Naive thymus-derived CD4-positive, alpha-beta T cell (primary cell): ENCODE data around the gene DUSP7. TPM values are rescaled to one million over a fixed set of nuclear protein-coding genes. Genes with fewer than 3 reads are reported as not detected.

ENCODE experiments used
- ATAC-seq: fragments of 150-1000 bp; cut with Tn5 transposase; 2 replicates; pipeline ENCODE4 v1.10.0; 2021; ENCODE audit warnings: mild to moderate bottlenecking, moderate library complexity
- CTCF ChIA-PET: fragments of 350-600 bp; sonication (Branson Sonifier 250); formaldehyde crosslinking; loops from one replicate; lab custom pipeline; 2021; ENCODE audit warnings: antibody characterized with exemption; lab: Charles Lee
- POLR2A ChIA-PET: fragments of 350-600 bp; sonication (Branson Sonifier 250); formaldehyde crosslinking; loops from one replicate; lab custom pipeline; 2021; ENCODE audit warnings: antibody characterized with exemption, inconsistent platforms; lab: Charles Lee
- DNase-seq, 9 donors: peaks; one replicate each; pipeline versions ENCODE4 v3.0.0 to v3.0.0-alpha.2; 2020 to 2022; ENCODE audit warnings: mixed read lengths in 1 of 9
- H3K27ac ChIP-seq: one replicate; pipeline ENCODE4 v1.7.0; 2013; ENCODE audit warnings: mild to moderate bottlenecking, low read depth, low read length, moderate library complexity
- H3K27me3 ChIP-seq, 2 donors: one replicate each; pipeline ENCODE4 v1.7.0; 2013; ENCODE audit warnings: low read length in 2 of 2, mild to moderate bottlenecking in 2 of 2, moderate library complexity in 2 of 2; ENCODE audit not compliant: control insufficient read depth in 2 of 2, insufficient read depth in 2 of 2
- H3K36me3 ChIP-seq, 3 experiments: 1 replicate in 2 of 3; 2 replicates in 1 of 3; pipeline ENCODE4 v1.7.0; 2013; ENCODE audit warnings: low read length in 3 of 3, mild to moderate bottlenecking in 3 of 3, moderate library complexity in 1 of 3; ENCODE audit not compliant: insufficient read depth in 3 of 3, control insufficient read depth in 2 of 3
- H3K4me1 ChIP-seq, 2 donors: one replicate each; pipeline ENCODE4 v1.7.0; 2013; ENCODE audit warnings: low read length in 2 of 2, mild to moderate bottlenecking in 2 of 2, moderate library complexity in 1 of 2; ENCODE audit not compliant: control insufficient read depth in 2 of 2, insufficient read depth in 2 of 2
- H3K4me3 ChIP-seq: 2 replicates; pipeline ENCODE4 v1.7.0; 2013; ENCODE audit warnings: mild to moderate bottlenecking, low read length
- H3K9me3 ChIP-seq, 3 experiments: 1 replicate in 2 of 3; 2 replicates in 1 of 3; pipeline ENCODE4 v1.7.0; 2013; ENCODE audit warnings: low read length in 3 of 3; ENCODE audit not compliant: control insufficient read depth in 2 of 3
- H3K27ac Mint-ChIP-seq, 9 donors: one replicate each; pipeline ENCODE4 v1.8.0; 2020 to 2022; ENCODE audit warnings: mixed read lengths in 9 of 9, mild to moderate bottlenecking in 8 of 9, moderate library complexity in 5 of 9, inconsistent platforms in 2 of 9
- H3K27me3 Mint-ChIP-seq, 5 donors: one replicate each; pipeline ENCODE4 v1.8.0; 2021 to 2022; ENCODE audit warnings: mixed read lengths in 5 of 5, mild to moderate bottlenecking in 1 of 5
- H3K36me3 Mint-ChIP-seq, 5 donors: one replicate each; pipeline ENCODE4 v1.8.0; 2020 to 2022; ENCODE audit warnings: mixed read lengths in 5 of 5, mild to moderate bottlenecking in 3 of 5, inconsistent platforms in 1 of 5
- H3K4me1 Mint-ChIP-seq, 7 donors: one replicate each; pipeline ENCODE4 v1.8.0; 2020 to 2022; ENCODE audit warnings: mixed read lengths in 7 of 7, mild to moderate bottlenecking in 3 of 7, inconsistent platforms in 1 of 7
- H3K4me3 Mint-ChIP-seq, 10 donors: one replicate each; pipeline ENCODE4 v1.8.0; 2020 to 2022; ENCODE audit warnings: mild to moderate bottlenecking in 10 of 10, mixed read lengths in 10 of 10, moderate library complexity in 6 of 10, inconsistent platforms in 2 of 10
- H3K9me3 Mint-ChIP-seq, 11 donors: one replicate each; pipeline ENCODE4 v1.8.0; 2020 to 2022; ENCODE audit warnings: mixed read lengths in 11 of 11, mild to moderate bottlenecking in 4 of 11, inconsistent platforms in 1 of 11, moderate library complexity in 1 of 11
- intact Hi-C, 2 donors: fragments of 100-400 bp; cut with micrococcal nuclease; formaldehyde crosslinking; loops; one replicate each; pipeline ENCODE4 v1.15.1; 2023
- polyA plus RNA-seq, 2 donors: library from polyadenylated mRNA; unstranded; fragments of 300-500 nt; fragmentation: Illumina TruSeq; gene quantifications; one replicate each; pipeline ENCODE4 v1.2.3, GENCODE V29; 2021
- total RNA-seq, 6 experiments: library from RNA in 5 of 6; stranded (reverse) in 5 of 6; gene quantifications; 1 replicate in 5 of 6; 2 replicates in 1 of 6; pipeline ENCODE4 v1.2.3 and lab custom pipeline; 2021 to 2026

DUSP7 gene
- total and polyA plus RNA-seq, 7 experiments from 2014 or later, result 4.9 to 41.5 (median 18.1) TPM

DNA sequence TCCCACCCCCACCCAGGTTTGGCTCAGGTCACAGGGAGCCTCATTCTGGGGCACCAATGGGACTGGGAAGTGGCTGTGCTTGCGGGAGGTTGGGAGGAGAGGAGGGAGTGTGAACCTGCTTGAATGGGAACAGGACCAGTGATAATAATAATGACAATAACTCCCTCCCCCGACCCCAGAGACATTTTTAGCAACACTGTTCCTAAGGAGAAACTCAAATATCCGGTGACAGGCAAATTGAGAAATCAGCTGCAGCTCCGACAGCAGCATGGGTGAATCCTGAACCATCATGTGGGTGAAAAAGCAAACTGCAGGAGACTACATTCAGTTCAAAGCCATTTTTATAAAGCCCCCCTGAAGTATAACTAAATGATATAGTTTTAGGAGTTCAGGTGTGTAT, 49.1 kb downstream of the DUSP7 start:
- Histone ChIP-seq H3K36me3 (no peaks in the 10 kb centered on the region), H3K27ac (no peak overlapping the region), H3K4me3 (no peak overlapping the region), H3K4me1 (peaks cover 0 to 14% of the 10 kb centered on the region in 2 donors), H3K9me3 (no peaks in the 10 kb centered on the region), H3K27me3 (no peaks in the 10 kb centered on the region)
- POLR2A ChIA-PET, result interaction anchor here (0.7 kb wide), 1 partner anchor 46 kb away, joined by 4 read pairs; no protein-coding TSS in a partner anchor
- Mint-ChIP-seq H3K4me3 (no peak overlapping the region), H3K36me3 (peaks cover 0 to 4% (median 0%) of the 10 kb centered on the region in 5 donors), H3K4me1 (peaks cover 1 to 13% (median 9%) of the 10 kb centered on the region in 7 donors), H3K27ac (peak overlapping the region in 1 of 9 donors; percentile 25), H3K27me3 (peaks cover 0 to 5% (median 0%) of the 10 kb centered on the region in 5 donors), H3K9me3 (peaks cover 0 to 2% (median 0%) of the 10 kb centered on the region in 11 donors)
- CTCF ChIA-PET, result interaction anchor here (7.0 kb wide), 1 partner anchor 115 kb away, joined by 67 read pairs; no protein-coding TSS in a partner anchor
- ATAC-seq (no peak), DNase-seq (no peak)
- intact Hi-C loops, result loop anchor here in 1 of 2 donors (10.0 kb wide), 1 partner anchor 328 kb away; no protein-coding TSS in a partner anchor

DNA sequence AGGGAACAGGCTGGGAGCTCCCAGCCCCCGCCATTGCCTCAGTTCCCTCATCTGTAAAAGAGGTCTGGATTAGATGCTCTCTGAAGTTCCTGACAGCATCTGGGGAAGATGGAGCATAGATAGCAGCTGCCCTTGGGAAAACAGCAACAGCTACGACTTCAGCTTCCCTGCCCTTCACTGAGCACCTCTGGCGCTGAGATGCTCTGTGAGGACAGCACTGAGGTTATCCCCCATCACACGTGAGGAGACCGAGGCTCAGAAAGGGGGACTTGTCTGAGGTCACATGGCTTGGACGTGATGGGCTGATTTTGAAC, 49.6 kb downstream of the DUSP7 start:
- intact Hi-C loops, result loop anchor here in 1 of 2 donors (10.0 kb wide), 1 partner anchor 328 kb away; no protein-coding TSS in a partner anchor
- ATAC-seq (no peak), DNase-seq (no peak)
- no peak overlapping the region for H3K4me3 Mint-ChIP-seq
- no peaks in the 10 kb centered on the region for H3K36me3 Mint-ChIP-seq
- ChIA-PET CTCF (interaction anchor here (7.0 kb wide), 1 partner anchor 115 kb away, joined by 67 read pairs; no protein-coding TSS in a partner anchor), POLR2A (no interaction called here)
- Histone ChIP-seq H3K27ac (no peak overlapping the region), H3K4me3 (no peak overlapping the region), H3K4me1 (peaks cover 2 to 17% of the 10 kb centered on the region in 2 donors), H3K36me3 (no peaks in the 10 kb centered on the region), H3K27me3 (no peaks in the 10 kb centered on the region), H3K9me3 (no peaks in the 10 kb centered on the region)
- H3K4me1 Mint-ChIP-seq, result peaks cover 2 to 16% (median 11%) of the 10 kb centered on the region in 7 donors
- peaks cover 0 to 5% (median 0%) of the 10 kb centered on the region in 5 donors for H3K27me3 Mint-ChIP-seq
- H3K27ac Mint-ChIP-seq, result no peak overlapping the region
- no peaks in the 10 kb centered on the region for H3K9me3 Mint-ChIP-seq

DNA sequence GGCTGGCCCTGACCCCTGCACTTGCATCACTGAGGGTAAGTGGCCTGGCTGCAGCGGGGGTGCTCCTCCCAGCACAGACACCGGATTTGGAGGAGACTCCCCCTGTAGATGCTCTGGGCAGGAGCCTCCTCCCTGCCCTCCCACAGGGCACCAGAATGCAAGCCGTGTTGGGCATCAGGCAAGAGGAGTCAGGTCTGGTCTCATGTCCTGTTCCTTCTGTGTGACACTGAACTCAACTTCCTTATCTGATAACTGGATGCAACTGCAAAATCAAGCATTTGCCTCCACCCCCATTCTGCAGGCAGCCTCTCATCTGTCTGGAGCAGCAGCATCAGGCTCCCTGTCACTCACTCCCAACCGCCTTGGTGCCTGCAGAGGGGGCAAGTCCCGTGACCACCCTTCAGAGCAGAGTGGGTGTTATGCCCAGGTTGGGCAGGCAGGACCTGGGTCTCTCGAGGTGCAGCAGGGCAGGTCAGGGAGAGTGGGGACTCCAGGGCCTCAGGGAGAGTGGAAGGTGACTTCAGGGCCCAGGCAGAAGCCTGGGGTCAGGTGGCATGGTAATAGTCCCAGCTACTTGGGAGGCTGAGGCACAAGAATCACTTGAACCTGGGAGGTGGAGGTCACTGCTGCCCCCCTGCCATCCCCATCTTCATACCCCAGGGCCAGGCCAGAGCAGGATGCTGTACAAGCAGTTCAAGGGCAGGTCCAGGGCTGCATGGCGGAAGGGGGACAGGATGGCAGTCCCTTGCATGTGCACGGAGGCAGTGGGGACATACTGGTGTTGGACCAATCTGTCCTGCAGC, 50.2 kb downstream of the DUSP7 start:
- H3K27ac ChIP-seq, result no peak overlapping the region
- CTCF ChIA-PET, result interaction anchor here (1.0 to 7.0 kb wide), 3 partner anchors 48 to 144 kb away, joined by 4 to 70 read pairs (median 67); partner anchors contain the start of gene DUSP7
- POLR2A ChIA-PET, result interaction anchor here (0.8 to 2.3 kb wide), 2 partner anchors 8 to 11 kb away, joined by 3 to 9 read pairs; partner anchors contain the start of gene RPL29
- no peak for DNase-seq
- no peaks in the 10 kb centered on the region for H3K36me3 Mint-ChIP-seq
- no peak for ATAC-seq
- no peak overlapping the region for H3K4me3 ChIP-seq
- peaks cover 0 to 5% (median 0%) of the 10 kb centered on the region in 5 donors for H3K27me3 Mint-ChIP-seq
- H3K4me1 ChIP-seq, result peaks cover 6 to 22% of the 10 kb centered on the region in 2 donors
- intact Hi-C loops, result loop anchor here in 1 of 2 donors (10.0 kb wide), 1 partner anchor 329 kb away; no protein-coding TSS in a partner anchor
- H3K27me3 ChIP-seq, result no peaks in the 10 kb centered on the region
- H3K4me1 Mint-ChIP-seq, result peaks cover 8 to 20% (median 14%) of the 10 kb centered on the region in 7 donors
- H3K4me3 Mint-ChIP-seq, result peak overlapping the region in 6 of 10 donors; percentile 13 to 66 (median 46)
- no peaks in the 10 kb centered on the region for H3K36me3 ChIP-seq
- H3K27ac Mint-ChIP-seq, result peak overlapping the region in 3 of 9 donors; percentile 10 to 65 (median 39)
- H3K9me3 ChIP-seq, result no peaks in the 10 kb centered on the region
- H3K9me3 Mint-ChIP-seq, result no peaks in the 10 kb centered on the region

DNA sequence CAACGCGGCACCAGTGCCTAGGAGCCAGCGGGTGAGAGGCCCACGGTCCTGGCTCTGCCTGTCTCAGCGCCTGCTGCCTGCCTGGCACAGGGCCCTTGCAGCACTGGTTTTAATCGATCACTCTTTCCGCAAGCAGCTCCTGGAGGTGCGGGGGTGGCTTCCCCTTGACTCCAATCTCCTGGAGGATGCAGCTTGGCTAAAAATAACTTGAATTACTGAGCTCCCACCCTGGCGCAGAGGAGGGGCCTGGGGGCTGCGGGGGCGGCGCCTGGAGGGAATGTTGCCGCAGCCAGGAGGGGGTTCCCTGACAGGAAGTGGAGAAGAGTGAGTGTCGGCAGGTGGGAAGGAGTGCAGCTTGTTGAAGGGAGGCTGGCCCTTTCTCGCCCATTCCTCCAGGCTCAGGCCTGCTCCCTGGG, 50.8 kb downstream of the DUSP7 start:
- H3K27me3 Mint-ChIP-seq, result peaks cover 0 to 5% (median 0%) of the 10 kb centered on the region in 5 donors
- ATAC-seq, result no peak
- CTCF ChIA-PET, result interaction anchor here (1.0 to 7.0 kb wide), 4 partner anchors 49 to 145 kb away, joined by 4 to 70 read pairs (median 36); partner anchors contain the start of gene DUSP7

DNA sequence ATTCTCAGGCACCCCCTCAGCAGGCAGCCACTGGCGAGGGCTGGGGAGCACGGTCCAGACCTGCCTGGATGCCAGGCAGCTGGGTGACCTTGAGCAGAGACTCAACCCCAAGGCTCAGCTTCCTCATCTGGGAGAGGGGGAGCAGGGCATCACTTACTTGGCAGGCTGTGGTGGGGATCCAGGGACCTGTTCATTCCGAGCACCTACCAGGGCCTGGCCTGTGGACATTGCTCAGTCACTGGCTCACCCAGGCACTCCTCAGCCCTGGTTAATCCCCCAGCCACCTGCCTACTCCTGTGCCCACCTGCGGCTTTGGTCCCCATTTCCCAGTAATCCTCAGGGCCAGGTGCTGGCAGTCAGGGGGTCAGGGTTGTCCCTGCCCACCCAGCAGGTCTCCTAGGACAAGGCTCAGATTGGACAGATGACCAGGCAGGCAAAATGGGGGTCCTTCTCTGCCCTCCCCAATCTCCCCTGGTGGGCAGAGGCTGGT, 51.4 kb downstream of the DUSP7 start:
- no peak overlapping the region for H3K4me3 Mint-ChIP-seq
- Histone ChIP-seq H3K36me3 (no peaks in the 10 kb centered on the region), H3K9me3 (no peaks in the 10 kb centered on the region), H3K27ac (no peak overlapping the region), H3K27me3 (no peaks in the 10 kb centered on the region), H3K4me1 (peaks cover 6 to 22% of the 10 kb centered on the region in 2 donors), H3K4me3 (no peak overlapping the region)
- ATAC-seq (no peak), DNase-seq (no peak)
- no peaks in the 10 kb centered on the region for H3K9me3 Mint-ChIP-seq
- intact Hi-C loops, result loop anchor here (5.0 to 10.0 kb wide), 3 partner anchors 192 to 330 kb away; partner anchors contain the start of gene ALAS1 (in 1 of the 2)
- ChIA-PET CTCF (interaction anchor here (0.6 to 7.0 kb wide), 6 partner anchors 22 to 1923 kb away, joined by 3 to 70 read pairs (median 4); partner anchors contain the start of genes ACY1 and DUSP7), POLR2A (interaction anchor here (0.7 to 2.3 kb wide), 3 partner anchors 10 to 84 kb away, joined by 3 to 9 read pairs (median 7); partner anchors contain the start of gene RPL29)
- peak overlapping the region in 1 of 9 donors; percentile 10 for H3K27ac Mint-ChIP-seq
- peaks cover 8 to 20% (median 14%) of the 10 kb centered on the region in 7 donors for H3K4me1 Mint-ChIP-seq
- H3K36me3 Mint-ChIP-seq, result no peaks in the 10 kb centered on the region
- H3K27me3 Mint-ChIP-seq, result peaks cover 0 to 7% (median 0%) of the 10 kb centered on the region in 5 donors

More for the DNA sequence above, 50.8 kb downstream of the DUSP7 start:
- Histone ChIP-seq H3K4me3 (no peak overlapping the region), H3K9me3 (no peaks in the 10 kb centered on the region), H3K4me1 (peaks cover 6 to 22% of the 10 kb centered on the region in 2 donors), H3K27me3 (no peaks in the 10 kb centered on the region), H3K36me3 (no peaks in the 10 kb centered on the region), H3K27ac (no peak overlapping the region)
- Mint-ChIP-seq H3K9me3 (no peaks in the 10 kb centered on the region), H3K27ac (peak overlapping the region in 2 of 9 donors; percentile 10 to 39), H3K4me3 (peak overlapping the region in 6 of 10 donors; percentile 13 to 66 (median 46)), H3K36me3 (no peaks in the 10 kb centered on the region), H3K4me1 (peaks cover 8 to 20% (median 14%) of the 10 kb centered on the region in 7 donors)
- no peak for DNase-seq
- intact Hi-C loops, result loop anchor here in 1 of 2 donors (10.0 kb wide), 1 partner anchor 329 kb away; no protein-coding TSS in a partner anchor
- POLR2A ChIA-PET, result interaction anchor here (0.7 to 2.3 kb wide), 3 partner anchors 8 to 85 kb away, joined by 3 to 9 read pairs (median 3); partner anchors contain the start of gene RPL29
